GM18505 (cell line): ENCODE measurements around the gene ORAI3.

Source experiments
- ATAC-seq: cut with Tn5 transposase; IDR thresholded peaks from one replicate; pipeline ENCODE4 v1.9.1; 2021; ENCODE audit not compliant: unreplicated experiment
- POLR2A ChIP-seq: IDR thresholded peaks from 4 replicates; pipeline ENCODE4 v1.6.1; 2011; ENCODE audit warnings: borderline replicate concordance; ENCODE audit not compliant: insufficient read depth, insufficient read length; ENCODE audit errors: extremely low read depth

Gene ORAI3

GRCh38 chr16:30976486-30976885 is 27.6 kb downstream of the ORAI3 start:
- TF ChIP-seq POLR2A = no peak

DNA sequence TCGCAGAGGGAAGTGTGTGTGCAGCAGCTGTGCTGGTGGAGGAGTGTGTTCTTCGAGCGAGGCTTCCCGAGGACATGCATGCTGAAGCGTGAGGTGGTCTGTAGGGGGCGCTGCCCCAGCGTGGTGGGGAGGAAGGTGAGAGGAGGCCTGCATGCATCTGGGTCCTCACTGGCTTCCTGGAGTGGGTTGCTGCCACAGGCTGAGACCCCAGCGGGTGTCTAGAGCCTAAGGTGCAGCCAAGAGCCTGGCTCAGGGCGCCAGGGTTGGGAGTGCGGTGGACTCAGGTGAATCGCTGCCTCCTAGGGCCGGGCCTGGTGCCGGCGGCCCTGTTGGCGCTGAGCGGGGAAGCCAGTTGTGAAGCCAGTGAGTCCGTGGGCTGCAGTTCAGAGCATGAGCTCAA is 28.6 kb downstream of the ORAI3 start:
- ATAC-seq = no peak
- no peak for TF ChIP-seq POLR2A

More at GRCh38 chr16:30976486-30976885, 27.6 kb downstream of the ORAI3 start:
- no peak for ATAC-seq

DNA sequence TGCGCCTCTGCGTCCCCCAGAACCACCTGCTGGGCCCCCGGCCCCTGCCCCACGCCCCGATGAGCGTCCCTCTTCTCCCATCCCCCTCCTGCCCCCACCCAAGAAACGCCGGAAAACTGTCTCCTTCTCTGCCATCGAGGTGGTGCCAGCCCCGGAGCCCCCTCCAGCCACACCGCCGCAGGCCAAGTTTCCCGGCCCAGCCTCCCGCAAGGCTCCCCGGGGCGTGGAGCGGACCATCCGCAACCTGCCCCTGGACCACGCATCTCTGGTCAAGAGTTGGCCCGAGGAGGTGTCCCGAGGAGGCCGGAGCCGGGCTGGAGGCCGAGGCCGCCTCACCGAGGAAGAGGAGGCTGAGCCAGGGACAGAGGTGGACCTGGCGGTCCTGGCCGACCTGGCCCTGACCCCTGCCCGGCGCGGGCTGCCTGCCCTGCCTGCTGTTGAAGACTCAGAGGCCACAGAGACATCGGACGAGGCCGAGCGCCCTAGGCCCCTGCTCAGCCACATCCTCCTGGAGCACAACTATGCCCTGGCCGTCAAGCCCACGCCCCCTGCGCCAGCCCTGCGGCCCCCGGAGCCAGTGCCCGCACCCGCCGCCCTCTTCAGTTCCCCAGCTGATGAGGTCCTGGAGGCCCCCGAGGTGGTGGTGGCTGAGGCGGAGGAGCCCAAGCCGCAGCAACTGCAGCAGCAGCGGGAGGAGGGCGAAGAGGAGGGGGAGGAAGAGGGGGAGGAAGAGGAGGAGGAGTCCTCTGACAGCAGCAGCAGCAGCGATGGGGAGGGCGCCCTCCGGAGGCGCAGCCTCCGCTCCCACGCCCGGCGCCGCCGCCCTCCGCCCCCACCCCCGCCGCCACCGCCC is 30.5 kb downstream of the ORAI3 start:
- TF ChIP-seq POLR2A = no peak
- ATAC-seq = no peak

GRCh38 chr16:30980023-30980371 is 31.1 kb downstream of the ORAI3 start:
- TF ChIP-seq POLR2A = no peak
- ATAC-seq = no peak

DNA sequence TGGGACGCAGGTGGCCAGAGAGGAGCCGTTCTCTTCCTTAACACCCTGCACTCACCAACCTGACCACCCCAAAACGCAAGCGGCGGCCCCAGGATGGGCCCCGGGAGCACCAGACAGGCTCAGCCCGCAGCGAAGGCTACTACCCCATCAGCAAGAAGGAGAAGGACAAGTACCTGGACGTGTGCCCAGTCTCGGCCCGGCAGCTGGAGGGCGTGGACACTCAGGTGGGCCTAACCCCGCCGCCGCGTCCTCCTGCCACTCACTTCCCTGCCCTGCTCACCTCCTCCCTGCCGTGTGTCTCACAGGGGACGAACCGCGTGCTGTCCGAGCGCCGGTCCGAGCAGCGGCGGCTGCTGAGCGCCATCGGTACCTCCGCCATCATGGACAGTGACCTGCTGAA is 31.6 kb downstream of the ORAI3 start:
- ATAC-seq = no peak
- TF ChIP-seq POLR2A = no peak

DNA sequence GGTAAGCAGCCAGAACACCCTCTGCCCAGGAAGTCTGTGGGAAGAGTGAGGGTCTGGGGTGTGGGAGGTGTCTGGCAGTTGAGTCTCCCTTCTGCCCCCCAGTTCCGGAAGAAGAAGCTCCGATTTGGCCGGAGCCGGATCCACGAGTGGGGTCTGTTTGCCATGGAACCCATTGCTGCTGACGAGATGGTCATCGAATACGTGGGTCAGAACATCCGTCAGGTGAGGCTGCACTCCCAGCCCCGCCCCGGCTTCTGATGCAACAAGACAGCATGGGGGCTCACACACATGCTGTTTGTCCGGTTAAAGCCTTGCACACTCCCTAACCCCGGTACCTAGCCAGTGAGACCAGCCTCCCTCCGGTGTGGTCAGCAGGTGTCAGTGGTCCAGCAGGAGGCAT is 32.1 kb downstream of the ORAI3 start:
- no peak for ATAC-seq
- no peak for TF ChIP-seq POLR2A

- no peak for ATAC-seq
Observed at GRCh38 chr16:30982548-30983288, 33.9 kb downstream of the ORAI3 start.

DNA sequence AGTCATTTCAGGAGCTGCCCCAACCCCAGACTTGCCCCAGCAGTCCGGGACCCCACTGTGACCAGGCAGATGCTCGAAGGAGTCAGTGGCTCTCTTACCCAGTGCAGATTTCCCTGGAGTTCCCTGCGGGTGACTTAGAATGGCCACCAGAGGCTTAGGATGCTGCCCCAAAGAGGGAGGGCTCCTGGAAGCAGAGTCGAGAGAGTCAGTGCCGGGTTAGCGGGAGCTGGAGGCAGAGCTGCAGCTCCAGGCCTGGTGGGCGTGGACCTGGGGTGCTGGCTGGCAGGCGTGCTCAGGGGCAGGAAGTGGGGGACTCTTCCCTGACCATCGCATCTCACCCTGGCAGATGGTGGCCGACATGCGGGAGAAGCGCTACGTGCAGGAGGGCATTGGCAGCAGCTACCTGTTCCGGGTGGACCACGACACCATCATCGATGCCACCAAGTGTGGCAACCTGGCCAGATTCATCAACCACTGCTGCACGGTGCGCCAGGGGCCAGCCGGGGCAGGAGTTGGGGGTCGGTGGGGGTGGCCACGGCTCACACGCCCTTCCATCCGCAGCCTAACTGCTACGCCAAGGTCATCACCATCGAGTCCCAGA is 34.5 kb downstream of the ORAI3 start:
- no peak for ATAC-seq
- no peak for TF ChIP-seq POLR2A

More at GRCh38 chr16:30982548-30983288, 33.9 kb downstream of the ORAI3 start:
- no peak for TF ChIP-seq POLR2A

- no peak for TF ChIP-seq POLR2A
- ATAC-seq = no peak
Observed at GRCh38 chr16:30983898-30984610, 35.2 kb downstream of the ORAI3 start.

GRCh38 chr16:30984669-30985400 is 36.0 kb downstream of the ORAI3 start, which contains the start of gene HSD3B7:
TSS of gene HSD3B7 (plus strand) at chr16:30985207. CDS start at chr16:30985659, 452 bp downstream.
- ATAC-seq = no peak
- TF ChIP-seq POLR2A = no peak

DNA sequence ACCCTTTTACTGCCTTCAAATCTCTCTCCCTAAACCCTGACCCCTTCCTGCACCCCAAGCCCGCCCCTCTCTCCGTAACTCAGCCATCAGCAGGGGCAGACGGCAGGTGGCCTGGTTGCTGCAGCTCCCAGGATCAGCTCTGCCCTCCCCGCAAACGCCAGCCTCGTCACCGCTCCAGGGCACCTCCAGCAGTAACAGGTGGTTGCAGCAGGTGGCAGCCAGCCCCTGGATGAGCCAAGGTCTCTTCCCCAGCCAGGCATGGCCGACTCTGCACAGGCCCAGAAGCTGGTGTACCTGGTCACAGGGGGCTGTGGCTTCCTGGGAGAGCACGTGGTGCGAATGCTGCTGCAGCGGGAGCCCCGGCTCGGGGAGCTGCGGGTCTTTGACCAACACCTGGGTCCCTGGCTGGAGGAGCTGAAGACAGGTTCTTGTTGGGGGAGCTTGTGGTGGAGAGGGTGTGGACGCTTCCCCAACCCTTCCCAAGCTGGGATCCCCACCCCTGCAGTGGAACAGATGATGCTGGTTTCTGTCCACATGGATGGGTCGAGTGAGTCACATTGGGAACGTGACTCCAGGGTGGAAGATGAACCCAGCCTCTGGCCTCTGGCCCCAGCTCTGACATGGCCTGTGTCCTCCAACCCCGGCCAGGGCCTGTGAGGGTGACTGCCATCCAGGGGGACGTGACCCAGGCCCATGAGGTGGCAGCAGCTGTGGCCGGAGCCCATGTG is 36.7 kb downstream of the ORAI3 start:
- TF ChIP-seq POLR2A = no peak
- ATAC-seq = no peak
